HL-60 (cell line): ENCODE data around the gene TECRL.

ENCODE experiments used
- DNase-seq, 2 experiments: peaks; one replicate each; pipeline ENCODE4 v3.0.0-alpha.2; 2010 to 2020; ENCODE audit warnings: low read depth in 1 of 2, low spot score in 1 of 2
- H3K27ac ChIP-seq: fragments of 250-450 bp; sonication (Bioruptor Pico); replicated peaks from 2 replicates; pipeline ENCODE4 v1.5.1; 2020; ENCODE audit warnings: mild to moderate bottlenecking, moderate library complexity
- H3K27me3 ChIP-seq: fragments of 250-450 bp; sonication (Bioruptor Pico); 2 replicates; pipeline ENCODE4 v1.5.1; 2021; ENCODE audit warnings: mild to moderate bottlenecking, moderate library complexity; ENCODE audit not compliant: insufficient read depth, poor library complexity, severe bottlenecking
- H3K4me3 ChIP-seq: replicated peaks from 2 replicates; pipeline ENCODE4 v1.5.1; 2011; ENCODE audit warnings: mild to moderate bottlenecking, control low read depth, low read length; ENCODE audit not compliant: insufficient read depth
- GABPA ChIP-seq: IDR thresholded peaks from 2 replicates; pipeline ENCODE4 v1.6.1; 2012; ENCODE audit warnings: low read depth
- POLR2AphosphoS5 ChIP-seq: IDR thresholded peaks from 2 replicates; pipeline ENCODE4 v1.6.1; 2012; ENCODE audit warnings: low read depth
- SPI1 ChIP-seq: IDR thresholded peaks from 2 replicates; pipeline ENCODE4 v1.6.1; 2012; ENCODE audit warnings: low read depth, mild to moderate bottlenecking, borderline replicate concordance
- TF ChIP-seq, protein P1 (sequence below): IDR thresholded peaks from 2 replicates; pipeline ENCODE4 v1.6.1; 2012; ENCODE audit warnings: low read depth; ENCODE audit not compliant: insufficient replicate concordance
- TF ChIP-seq, protein P2 (sequence below): IDR thresholded peaks from one replicate; pipeline ENCODE4 v1.5.1; 2011; ENCODE audit warnings: low read length, control low read depth, inconsistent platforms; ENCODE audit not compliant: insufficient read depth

TECRL gene

DNA sequence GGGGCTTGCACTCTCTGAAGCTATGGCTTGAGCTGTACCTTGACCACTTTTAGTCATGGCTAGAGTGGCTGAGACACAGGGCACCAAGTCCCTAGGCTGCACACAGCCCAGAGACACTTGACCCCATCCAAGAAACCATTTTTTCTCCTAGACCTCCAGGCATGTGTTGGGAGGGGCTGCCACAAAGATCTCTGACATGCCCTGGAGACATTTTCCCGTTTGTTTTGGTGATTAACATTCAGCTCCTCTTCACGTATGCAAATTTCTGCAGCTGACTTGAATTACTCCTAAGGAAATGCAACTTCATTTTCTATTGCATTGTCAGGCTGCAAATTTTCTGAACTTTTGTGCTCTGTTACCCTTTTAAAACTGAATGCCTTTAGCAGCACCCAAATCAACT, 142.6 kb downstream of the TECRL start:
- H3K27ac ChIP-seq, result no peak overlapping the region
- H3K4me3 ChIP-seq, result no peak overlapping the region
- DNase-seq, result no peak
- TF ChIP-seq, protein P1, sequence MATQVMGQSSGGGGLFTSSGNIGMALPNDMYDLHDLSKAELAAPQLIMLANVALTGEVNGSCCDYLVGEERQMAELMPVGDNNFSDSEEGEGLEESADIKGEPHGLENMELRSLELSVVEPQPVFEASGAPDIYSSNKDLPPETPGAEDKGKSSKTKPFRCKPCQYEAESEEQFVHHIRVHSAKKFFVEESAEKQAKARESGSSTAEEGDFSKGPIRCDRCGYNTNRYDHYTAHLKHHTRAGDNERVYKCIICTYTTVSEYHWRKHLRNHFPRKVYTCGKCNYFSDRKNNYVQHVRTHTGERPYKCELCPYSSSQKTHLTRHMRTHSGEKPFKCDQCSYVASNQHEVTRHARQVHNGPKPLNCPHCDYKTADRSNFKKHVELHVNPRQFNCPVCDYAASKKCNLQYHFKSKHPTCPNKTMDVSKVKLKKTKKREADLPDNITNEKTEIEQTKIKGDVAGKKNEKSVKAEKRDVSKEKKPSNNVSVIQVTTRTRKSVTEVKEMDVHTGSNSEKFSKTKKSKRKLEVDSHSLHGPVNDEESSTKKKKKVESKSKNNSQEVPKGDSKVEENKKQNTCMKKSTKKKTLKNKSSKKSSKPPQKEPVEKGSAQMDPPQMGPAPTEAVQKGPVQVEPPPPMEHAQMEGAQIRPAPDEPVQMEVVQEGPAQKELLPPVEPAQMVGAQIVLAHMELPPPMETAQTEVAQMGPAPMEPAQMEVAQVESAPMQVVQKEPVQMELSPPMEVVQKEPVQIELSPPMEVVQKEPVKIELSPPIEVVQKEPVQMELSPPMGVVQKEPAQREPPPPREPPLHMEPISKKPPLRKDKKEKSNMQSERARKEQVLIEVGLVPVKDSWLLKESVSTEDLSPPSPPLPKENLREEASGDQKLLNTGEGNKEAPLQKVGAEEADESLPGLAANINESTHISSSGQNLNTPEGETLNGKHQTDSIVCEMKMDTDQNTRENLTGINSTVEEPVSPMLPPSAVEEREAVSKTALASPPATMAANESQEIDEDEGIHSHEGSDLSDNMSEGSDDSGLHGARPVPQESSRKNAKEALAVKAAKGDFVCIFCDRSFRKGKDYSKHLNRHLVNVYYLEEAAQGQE, result no peak
- TF ChIP-seq, protein P2, sequence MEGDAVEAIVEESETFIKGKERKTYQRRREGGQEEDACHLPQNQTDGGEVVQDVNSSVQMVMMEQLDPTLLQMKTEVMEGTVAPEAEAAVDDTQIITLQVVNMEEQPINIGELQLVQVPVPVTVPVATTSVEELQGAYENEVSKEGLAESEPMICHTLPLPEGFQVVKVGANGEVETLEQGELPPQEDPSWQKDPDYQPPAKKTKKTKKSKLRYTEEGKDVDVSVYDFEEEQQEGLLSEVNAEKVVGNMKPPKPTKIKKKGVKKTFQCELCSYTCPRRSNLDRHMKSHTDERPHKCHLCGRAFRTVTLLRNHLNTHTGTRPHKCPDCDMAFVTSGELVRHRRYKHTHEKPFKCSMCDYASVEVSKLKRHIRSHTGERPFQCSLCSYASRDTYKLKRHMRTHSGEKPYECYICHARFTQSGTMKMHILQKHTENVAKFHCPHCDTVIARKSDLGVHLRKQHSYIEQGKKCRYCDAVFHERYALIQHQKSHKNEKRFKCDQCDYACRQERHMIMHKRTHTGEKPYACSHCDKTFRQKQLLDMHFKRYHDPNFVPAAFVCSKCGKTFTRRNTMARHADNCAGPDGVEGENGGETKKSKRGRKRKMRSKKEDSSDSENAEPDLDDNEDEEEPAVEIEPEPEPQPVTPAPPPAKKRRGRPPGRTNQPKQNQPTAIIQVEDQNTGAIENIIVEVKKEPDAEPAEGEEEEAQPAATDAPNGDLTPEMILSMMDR, result no peak
- no peak for TF ChIP-seq POLR2AphosphoS5
- TF ChIP-seq SPI1, result no peak
- TF ChIP-seq GABPA, result no peak
- no peaks in the 10 kb centered on the region for H3K27me3 ChIP-seq

DNA sequence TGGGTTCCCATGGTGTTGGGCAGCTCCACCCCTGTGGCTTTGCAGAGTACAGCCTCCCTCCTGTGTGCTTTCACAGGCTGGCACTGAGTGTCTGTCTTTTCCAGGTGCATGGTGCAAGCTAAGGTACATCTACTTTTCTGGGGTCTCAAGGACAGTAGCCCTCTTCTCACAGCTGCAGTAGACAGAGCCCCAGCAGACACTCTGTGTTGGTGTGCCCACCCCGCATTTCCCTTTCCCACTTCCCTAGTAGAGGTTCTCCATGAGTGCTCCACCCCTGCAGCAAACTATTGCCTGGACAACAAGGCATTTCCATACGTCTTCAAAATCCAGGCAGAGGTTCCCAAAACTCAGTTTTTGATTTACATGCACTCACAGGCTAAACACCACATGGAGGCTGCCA, 143.0 kb downstream of the TECRL start:
- TF ChIP-seq POLR2AphosphoS5 (no peak), GABPA (no peak), SPI1 (no peak)
- TF ChIP-seq, protein P1, result no peak
- TF ChIP-seq, protein P2, result no peak
- no peaks in the 10 kb centered on the region for H3K27me3 ChIP-seq
- no peak overlapping the region for H3K4me3 ChIP-seq
- no peak for DNase-seq
- H3K27ac ChIP-seq, result no peak overlapping the region

DNA sequence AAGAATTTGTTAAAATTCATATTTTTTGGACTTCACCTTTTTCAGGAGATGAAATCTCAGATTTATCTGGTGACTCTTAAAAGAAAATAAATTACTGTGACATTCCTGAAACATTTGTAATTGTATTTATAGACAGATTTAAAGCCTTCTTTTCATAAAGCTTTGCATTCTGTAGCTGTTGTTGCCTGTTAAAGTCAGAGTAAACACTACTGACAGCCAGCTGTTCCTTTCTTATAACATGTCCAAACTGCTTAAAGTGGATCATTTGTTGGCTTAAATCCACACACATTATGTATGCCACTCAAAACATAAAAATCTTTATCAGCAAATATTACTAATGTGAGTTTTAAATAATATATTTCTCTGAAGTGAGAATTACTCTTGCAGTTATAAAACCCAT, 157.5 kb downstream of the TECRL start:
- Histone ChIP-seq H3K4me3 (no peak overlapping the region), H3K27me3 (no peaks in the 10 kb centered on the region), H3K27ac (no peak overlapping the region)
- TF ChIP-seq GABPA (no peak), POLR2AphosphoS5 (no peak), SPI1 (no peak)
- TF ChIP-seq, protein P2, result no peak
- TF ChIP-seq, protein P1, result no peak
- DNase-seq, result no peak
